Brain pericyte (primary cell): ENCODE data around the gene MPST.

ENCODE experiments used
- DNase-seq: peaks from one replicate; pipeline ENCODE4 v3.0.0-alpha.2; 2012; ENCODE audit warnings: low read depth, low spot score

MPST gene

GRCh38 chr22:37000676-37001534 is 18.6 kb upstream of the MPST start:
- DNase-seq = no peak

GRCh38 chr22:37001826-37002225 is 17.7 kb upstream of the MPST start:
- no peak for DNase-seq

- no peak for DNase-seq
Measured at GRCh38 chr22:37002633-37003032, 16.9 kb upstream of the MPST start.

GRCh38 chr22:37007651-37008050 is 11.9 kb upstream of the MPST start:
- no peak for DNase-seq

GRCh38 chr22:37008365-37008764 is 11.2 kb upstream of the MPST start:
- no peak for DNase-seq

GRCh38 chr22:37009490-37009889 is 10.1 kb upstream of the MPST start:
- DNase-seq = no peak

- DNase-seq = no peak
Measured at GRCh38 chr22:37010174-37010573, 9.4 kb upstream of the MPST start.

GRCh38 chr22:37010976-37011375 is 8.6 kb upstream of the MPST start:
- no peak for DNase-seq

GRCh38 chr22:37011472-37011871 is 8.1 kb upstream of the MPST start:
- no peak for DNase-seq

- DNase-seq = no peak
Measured at GRCh38 chr22:37012262-37012904, 7.2 kb upstream of the MPST start.

- no peak for DNase-seq
Measured at GRCh38 chr22:37012956-37013355, 6.6 kb upstream of the MPST start.

GRCh38 chr22:37014415-37014806 is 5.1 kb upstream of the MPST start:
- DNase-seq = no peak

- no peak for DNase-seq
Measured at GRCh38 chr22:37014835-37015586, 4.5 kb upstream of the MPST start.

GRCh38 chr22:37015587-37015878 is 4.0 kb upstream of the MPST start:
- no peak for DNase-seq

GRCh38 chr22:37016134-37016910 is 3.2 kb upstream of the MPST start:
- no peak for DNase-seq

- no peak for DNase-seq
Measured at GRCh38 chr22:37017356-37017755, 2.2 kb upstream of the MPST start.

- no peak for DNase-seq
Measured at GRCh38 chr22:37018086-37018814, 1.3 kb upstream of the MPST start.

- no peak for DNase-seq
Measured at GRCh38 chr22:37018815-37019308, 680 bp upstream of the MPST start.

GRCh38 chr22:37020192-37020479 is 594 bp downstream of the MPST start:
- DNase-seq = no peak

GRCh38 chr22:37021041-37021440 is 1.5 kb downstream of the MPST start:
- DNase-seq = no peak
